IMR-90 (cell line): ENCODE data around the gene LSM8. TPM values are rescaled to one million over a fixed set of nuclear protein-coding genes. Genes with fewer than 3 reads are reported as not detected.

Experiments
- ATAC-seq: fragments of 200-7000 bp; cut with Tn5 transposase; 2 replicates; pipeline ENCODE4 v1.9.1; 2020; ENCODE audit warnings: low read depth, mild to moderate bottlenecking, moderate library complexity
- BruUV-seq: library from RNA; stranded (reverse); fragments of 400-500 nt; replicated peaks from 2 replicates; lab custom pipeline; 2021; lab: Mats Ljungman, UMichigan
- CTCF ChIA-PET: fragments of 300-600 bp; formaldehyde crosslinking; extraction: SDS; loops from one replicate; lab custom pipeline; 2021; ENCODE audit warnings: antibody characterized with exemption; lab: Yijun Ruan, JAX
- POLR2A ChIA-PET: fragments of 300-600 bp; sonication (Branson Sonifier 250); formaldehyde crosslinking; loops from one replicate; lab custom pipeline; 2022; ENCODE audit warnings: antibody characterized with exemption; ENCODE audit not compliant: unreplicated experiment; lab: Charles Lee
- DNase-seq: peaks from one replicate; pipeline ENCODE4 v3.0.0; 2013
- H2AFZ ChIP-seq: replicated peaks from 2 replicates; pipeline ENCODE3; 2013; ENCODE audit warnings: low read length, mild to moderate bottlenecking; ENCODE audit not compliant: poor library complexity
- H2AK5ac ChIP-seq: 2 replicates; pipeline ENCODE4 v1.6.1; 2013; ENCODE audit warnings: low read depth, low read length, inconsistent platforms
- H2AK9ac ChIP-seq: replicated peaks from 2 replicates; pipeline ENCODE3; 2013; ENCODE audit warnings: mild to moderate bottlenecking, low read depth, low read length, moderate library complexity; ENCODE audit not compliant: poor library complexity
- H2BK120ac ChIP-seq: 2 replicates; pipeline ENCODE4 v1.6.1; 2013; ENCODE audit warnings: low read depth, low read length, inconsistent platforms
- H2BK15ac ChIP-seq: 3 replicates; pipeline ENCODE4 v1.6.1; 2013; ENCODE audit warnings: low read depth, low read length, inconsistent platforms
- H2BK20ac ChIP-seq: 2 replicates; pipeline ENCODE4 v1.6.1; 2013; ENCODE audit warnings: low read depth, mild to moderate bottlenecking, inconsistent platforms, low read length, moderate library complexity
- H2BK5ac ChIP-seq: 2 replicates; pipeline ENCODE4 v1.6.1; 2013; ENCODE audit warnings: mild to moderate bottlenecking, low read depth, low read length, inconsistent platforms; ENCODE audit not compliant: poor library complexity, severe bottlenecking
- H3K14ac ChIP-seq: replicated peaks from 2 replicates; pipeline ENCODE4 v1.6.1; 2013; ENCODE audit warnings: low read depth, low read length, inconsistent platforms
- H3K18ac ChIP-seq: 2 replicates; pipeline ENCODE4 v1.6.1; 2013; ENCODE audit warnings: low read depth, low read length, control low read depth
- H3K23ac ChIP-seq: 2 replicates; pipeline ENCODE4 v1.6.1; 2013; ENCODE audit warnings: low read depth, low read length, inconsistent platforms
- H3K27ac ChIP-seq: 2 replicates; pipeline ENCODE4 v1.5.1; 2013; ENCODE audit warnings: mild to moderate bottlenecking, control low read depth, low read length; ENCODE audit not compliant: insufficient read depth
- H3K27me3 ChIP-seq: 2 replicates; pipeline ENCODE4 v1.6.1; 2013; ENCODE audit warnings: low read length; ENCODE audit not compliant: control insufficient read depth, insufficient read depth
- H3K36me3 ChIP-seq: 2 replicates; pipeline ENCODE4 v1.6.1; 2013; ENCODE audit warnings: low read length, mixed read lengths; ENCODE audit not compliant: control insufficient read depth, insufficient read depth
- H3K4ac ChIP-seq: 2 replicates; pipeline ENCODE4 v1.6.1; 2013; ENCODE audit warnings: low read depth, low read length, inconsistent platforms
- H3K4me1 ChIP-seq: 2 replicates; pipeline ENCODE4 v1.6.1; 2013; ENCODE audit warnings: low read length, mixed read lengths; ENCODE audit not compliant: control insufficient read depth, insufficient read depth
- H3K4me2 ChIP-seq: 2 replicates; pipeline ENCODE4 v1.6.1; 2013; ENCODE audit warnings: low read depth, mild to moderate bottlenecking, control low read depth, low read length, moderate library complexity
- H3K4me3 ChIP-seq: 2 replicates; pipeline ENCODE4 v1.5.1; 2013; ENCODE audit warnings: low read depth, mild to moderate bottlenecking, control low read depth, low read length, moderate library complexity; ENCODE audit not compliant: insufficient read depth
- H3K56ac ChIP-seq: 2 replicates; pipeline ENCODE4 v1.6.1; 2013; ENCODE audit warnings: low read length, inconsistent platforms; ENCODE audit not compliant: insufficient read depth; ENCODE audit errors: extremely low read depth
- H3K79me1 ChIP-seq, 2 experiments: 2 replicates each; pipeline ENCODE4 v1.6.1; 2013; ENCODE audit warnings: low read length in 2 of 2, inconsistent platforms in 1 of 2, low read depth in 1 of 2
- H3K9ac ChIP-seq: 2 replicates; pipeline ENCODE4 v1.6.1; 2013; ENCODE audit warnings: low read depth, low read length, control low read depth
- H3K9me1 ChIP-seq: 2 replicates; pipeline ENCODE4 v1.6.1; 2013; ENCODE audit warnings: low read length, inconsistent platforms; ENCODE audit not compliant: insufficient read depth
- H3K9me3 ChIP-seq: 2 replicates; pipeline ENCODE4 v1.6.1; 2013; ENCODE audit warnings: low read length; ENCODE audit not compliant: control insufficient read depth, insufficient read depth
- H4K20me1 ChIP-seq: 2 replicates; pipeline ENCODE4 v1.6.1; 2013; ENCODE audit warnings: low read length, inconsistent platforms; ENCODE audit not compliant: insufficient read depth
- H4K5ac ChIP-seq: 2 replicates; pipeline ENCODE4 v1.6.1; 2013; ENCODE audit warnings: mild to moderate bottlenecking, low read depth, low read length, control low read depth
- H4K8ac ChIP-seq, 2 experiments: 2 replicates each; pipeline ENCODE4 v1.6.1; 2013; ENCODE audit warnings: low read depth in 2 of 2, low read length in 2 of 2, control low read depth in 1 of 2, inconsistent platforms in 1 of 2
- H4K91ac ChIP-seq: 2 replicates; pipeline ENCODE4 v1.6.1; 2013; ENCODE audit warnings: low read depth, low read length, inconsistent platforms; ENCODE audit not compliant: insufficient read depth
- CHD1 ChIP-seq: IDR thresholded peaks from 2 replicates; pipeline ENCODE4 v1.6.1; 2012; ENCODE audit warnings: low read depth, low read length, improper control_type of control experiment
- FOS ChIP-seq: fragments of 150-350 bp; IDR thresholded peaks from 2 replicates; pipeline ENCODE4 v1.6.1; 2016; ENCODE audit warnings: low read depth, low read length
- MAFK ChIP-seq: IDR thresholded peaks from 2 replicates; pipeline ENCODE4 v1.6.1; 2012; ENCODE audit warnings: low read depth, low read length, improper control_type of control experiment
- POLR2A ChIP-seq: IDR thresholded peaks from 2 replicates; pipeline ENCODE4 v1.6.1; 2012; ENCODE audit warnings: mild to moderate bottlenecking, low read depth, low read length
- RAD21 ChIP-seq: IDR thresholded peaks from 2 replicates; pipeline ENCODE4 v1.6.1; 2012; ENCODE audit warnings: low read length, improper control_type of control experiment
- RCOR1 ChIP-seq: IDR thresholded peaks from 2 replicates; pipeline ENCODE4 v1.6.1; 2012; ENCODE audit warnings: mild to moderate bottlenecking, low read length, improper control_type of control experiment; ENCODE audit not compliant: insufficient replicate concordance
- RFX5 ChIP-seq: IDR thresholded peaks from 2 replicates; pipeline ENCODE4 v1.8.0; 2012; ENCODE audit warnings: low read depth, mild to moderate bottlenecking, low read length, moderate library complexity
- SMC3 ChIP-seq: fragments of 150-350 bp; IDR thresholded peaks from 2 replicates; pipeline ENCODE4 v1.6.1; 2016; ENCODE audit warnings: low read depth, mild to moderate bottlenecking, antibody characterized with exemption, low read length, moderate library complexity
- dilution Hi-C: fragments of 300-500 bp; cut with HindIII; formaldehyde crosslinking; loops from one replicate; pipeline ENCODE4 v1.14.3; 2018; ENCODE audit warnings: low sequenced_read_pairs; ENCODE audit not compliant: unreplicated experiment
- in situ Hi-C: fragments of 300-500 bp; cut with MboI; formaldehyde crosslinking; loops from 3 replicates; pipeline ENCODE4 v1.14.3; 2019; ENCODE audit warnings: low sequenced_read_pairs, inconsistent platforms, mixed read lengths
- intact Hi-C: fragments of 100-400 bp; cut with micrococcal nuclease; formaldehyde crosslinking; loops from 2 replicates; pipeline ENCODE4 v1.10.0; 2022
- polyA plus RNA-seq, 3 experiments: library from polyadenylated mRNA; depleted of rRNA; stranded (reverse); fragments of >200 nt; gene quantifications; 2 replicates each; pipeline ENCODE4 v1.2.3, GENCODE V29; 2012; ENCODE audit warnings: low replicate concordance in 1 of 3
- total RNA-seq: library from RNA; depleted of rRNA; stranded (reverse); fragments of >200 nt; gene quantifications from 2 replicates; pipeline ENCODE4 v1.2.3, GENCODE V29; 2012
- TF ChIP-seq, protein P1 (sequence below): conservative IDR thresholded peaks from 2 replicates; pipeline ENCODE4 v1.5.1; 2012; ENCODE audit warnings: mild to moderate bottlenecking, low read depth, low read length, improper control_type of control experiment
- TF ChIP-seq, protein P2 (sequence below): fragments of 150-350 bp; IDR thresholded peaks from 2 replicates; pipeline ENCODE4 v1.6.1; 2016; ENCODE audit warnings: low read depth, mild to moderate bottlenecking, low read length, moderate library complexity, borderline replicate concordance
- TF ChIP-seq, protein P3 (sequence below): fragments of 150-350 bp; IDR thresholded peaks from 2 replicates; pipeline ENCODE4 v1.6.1; 2017; ENCODE audit warnings: mild to moderate bottlenecking, antibody characterized with exemption, low read length, low read depth

Gene LSM8
- total and polyA plus RNA-seq, 2 of the 4 experiments (the other 2 are of a cell fraction): 9.7 to 30.2 TPM

DNA sequence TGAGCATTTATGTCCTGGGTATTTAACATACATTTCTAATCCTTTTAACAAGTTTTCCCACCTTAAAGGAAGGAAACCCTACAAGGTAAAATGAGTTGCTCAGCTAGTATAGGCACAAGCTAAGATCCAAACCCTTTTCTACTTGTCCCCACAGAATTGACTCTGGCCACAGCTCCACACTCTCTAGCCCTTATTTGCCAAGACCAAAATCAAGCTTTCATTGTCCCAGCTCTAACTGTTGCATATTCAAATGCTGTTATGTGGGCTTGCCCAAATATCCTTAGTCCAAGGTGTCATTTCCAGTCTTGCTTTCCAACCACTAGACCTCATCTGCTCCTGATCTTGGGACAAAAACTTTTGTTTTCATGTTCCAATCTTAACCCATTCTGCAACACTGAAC is 31.3 kb upstream of the LSM8 start:
- intact Hi-C loops: no loop called here
- Histone ChIP-seq H3K9me3 (no peaks in the 10 kb centered on the region), H3K23ac (no peak overlapping the region), H3K4me1 (no peaks in the 10 kb centered on the region; the same call in 1 of the 2 replicates), H2AFZ (no peak overlapping the region), H3K9me1 (no peaks in the 10 kb centered on the region), H4K5ac (no peak overlapping the region), H4K8ac (no peak overlapping the region), H3K79me1 (no peaks in the 10 kb centered on the region), H2BK15ac (no peak overlapping the region), H3K56ac (no peak overlapping the region), H2BK5ac (no peak overlapping the region), H3K14ac (no peak overlapping the region), H3K27me3 (no peaks in the 10 kb centered on the region), H2BK20ac (no peak overlapping the region), H2BK120ac (no peak overlapping the region), H4K91ac (no peak overlapping the region), H3K4me2 (no peak overlapping the region), H3K27ac (no peak overlapping the region), H2AK9ac (no peak overlapping the region), H3K4ac (no peak overlapping the region), H3K9ac (no peak overlapping the region), H3K18ac (no peak overlapping the region), H3K4me3 (no peak overlapping the region), H2AK5ac (no peak overlapping the region), H4K20me1 (no peaks in the 10 kb centered on the region), H3K36me3 (no peaks in the 10 kb centered on the region)
- POLR2A ChIA-PET: no interaction called here
- in situ Hi-C loops: no loop called here
- dilution Hi-C loops: no loop called here
- CTCF ChIA-PET: no interaction called here
- DNase-seq (no peak), ATAC-seq (no peak)
- no TSS peak for BruUV-seq
- TF ChIP-seq SMC3: no peak
- TF ChIP-seq, protein P1, sequence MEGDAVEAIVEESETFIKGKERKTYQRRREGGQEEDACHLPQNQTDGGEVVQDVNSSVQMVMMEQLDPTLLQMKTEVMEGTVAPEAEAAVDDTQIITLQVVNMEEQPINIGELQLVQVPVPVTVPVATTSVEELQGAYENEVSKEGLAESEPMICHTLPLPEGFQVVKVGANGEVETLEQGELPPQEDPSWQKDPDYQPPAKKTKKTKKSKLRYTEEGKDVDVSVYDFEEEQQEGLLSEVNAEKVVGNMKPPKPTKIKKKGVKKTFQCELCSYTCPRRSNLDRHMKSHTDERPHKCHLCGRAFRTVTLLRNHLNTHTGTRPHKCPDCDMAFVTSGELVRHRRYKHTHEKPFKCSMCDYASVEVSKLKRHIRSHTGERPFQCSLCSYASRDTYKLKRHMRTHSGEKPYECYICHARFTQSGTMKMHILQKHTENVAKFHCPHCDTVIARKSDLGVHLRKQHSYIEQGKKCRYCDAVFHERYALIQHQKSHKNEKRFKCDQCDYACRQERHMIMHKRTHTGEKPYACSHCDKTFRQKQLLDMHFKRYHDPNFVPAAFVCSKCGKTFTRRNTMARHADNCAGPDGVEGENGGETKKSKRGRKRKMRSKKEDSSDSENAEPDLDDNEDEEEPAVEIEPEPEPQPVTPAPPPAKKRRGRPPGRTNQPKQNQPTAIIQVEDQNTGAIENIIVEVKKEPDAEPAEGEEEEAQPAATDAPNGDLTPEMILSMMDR: no peak
- no peak for TF ChIP-seq POLR2A
- TF ChIP-seq FOS: no peak
- TF ChIP-seq, protein P2, sequence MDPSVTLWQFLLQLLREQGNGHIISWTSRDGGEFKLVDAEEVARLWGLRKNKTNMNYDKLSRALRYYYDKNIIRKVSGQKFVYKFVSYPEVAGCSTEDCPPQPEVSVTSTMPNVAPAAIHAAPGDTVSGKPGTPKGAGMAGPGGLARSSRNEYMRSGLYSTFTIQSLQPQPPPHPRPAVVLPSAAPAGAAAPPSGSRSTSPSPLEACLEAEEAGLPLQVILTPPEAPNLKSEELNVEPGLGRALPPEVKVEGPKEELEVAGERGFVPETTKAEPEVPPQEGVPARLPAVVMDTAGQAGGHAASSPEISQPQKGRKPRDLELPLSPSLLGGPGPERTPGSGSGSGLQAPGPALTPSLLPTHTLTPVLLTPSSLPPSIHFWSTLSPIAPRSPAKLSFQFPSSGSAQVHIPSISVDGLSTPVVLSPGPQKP: no peak
- TF ChIP-seq RCOR1: no peak
- TF ChIP-seq MAFK: no peak
- no peak for TF ChIP-seq RAD21
- TF ChIP-seq CHD1: no peak
- TF ChIP-seq, protein P3, sequence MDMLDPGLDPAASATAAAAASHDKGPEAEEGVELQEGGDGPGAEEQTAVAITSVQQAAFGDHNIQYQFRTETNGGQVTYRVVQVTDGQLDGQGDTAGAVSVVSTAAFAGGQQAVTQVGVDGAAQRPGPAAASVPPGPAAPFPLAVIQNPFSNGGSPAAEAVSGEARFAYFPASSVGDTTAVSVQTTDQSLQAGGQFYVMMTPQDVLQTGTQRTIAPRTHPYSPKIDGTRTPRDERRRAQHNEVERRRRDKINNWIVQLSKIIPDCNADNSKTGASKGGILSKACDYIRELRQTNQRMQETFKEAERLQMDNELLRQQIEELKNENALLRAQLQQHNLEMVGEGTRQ: no peak
- TF ChIP-seq RFX5: no peak
